GM18505 (cell line): ENCODE results near the gene CFAP52.
A peak's percentile ranks its signal among the peaks of the same experiment; 100 is the strongest.
"Not testable (repeated sequence)": the region's sequence is repeated elsewhere in the genome, so short reads cannot be mapped to it uniquely, and the experiment has no call there.

Experiments
- ATAC-seq: cut with Tn5 transposase; IDR thresholded peaks from one replicate; pipeline ENCODE4 v1.9.1; 2021; ENCODE audit not compliant: unreplicated experiment
- POLR2A ChIP-seq: IDR thresholded peaks from 4 replicates; pipeline ENCODE4 v1.6.1; 2011; ENCODE audit warnings: borderline replicate concordance; ENCODE audit not compliant: insufficient read depth, insufficient read length; ENCODE audit errors: extremely low read depth

The CFAP52 gene

DNA sequence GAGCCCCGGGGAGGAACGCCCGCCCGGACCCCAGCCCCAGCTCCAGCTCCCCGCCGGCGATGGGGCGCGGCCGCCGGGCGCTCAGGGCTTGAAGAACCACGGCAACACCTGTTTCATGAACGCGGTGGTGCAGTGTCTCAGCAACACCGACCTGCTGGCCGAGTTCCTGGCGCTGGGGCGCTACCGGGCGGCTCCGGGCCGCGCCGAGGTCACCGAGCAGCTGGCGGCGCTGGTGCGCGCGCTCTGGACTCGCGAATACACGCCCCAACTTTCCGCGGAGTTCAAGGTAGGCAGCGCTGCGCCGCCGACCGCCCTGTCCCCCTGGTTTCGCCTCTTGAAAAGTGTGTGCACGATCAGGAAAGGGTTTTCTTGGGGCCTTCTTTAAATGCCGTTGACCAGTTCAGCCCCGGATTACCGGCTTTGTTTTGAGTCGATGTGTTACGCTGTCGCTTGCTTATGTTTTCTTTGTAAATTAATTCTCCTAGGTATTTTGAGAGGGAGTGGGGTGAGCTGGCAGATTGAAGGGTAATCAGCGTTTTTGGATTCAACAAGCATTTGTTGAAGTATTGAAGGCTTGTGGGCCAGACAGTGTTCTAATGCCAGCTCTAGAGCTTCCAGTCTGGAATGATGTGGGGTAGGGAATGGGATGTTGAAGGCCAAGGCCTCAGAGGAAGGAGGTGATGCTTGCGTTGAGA, 69.6 kb downstream of the CFAP52 start:
- TF ChIP-seq POLR2A = no peak
- ATAC-seq = peak; percentile 46

DNA sequence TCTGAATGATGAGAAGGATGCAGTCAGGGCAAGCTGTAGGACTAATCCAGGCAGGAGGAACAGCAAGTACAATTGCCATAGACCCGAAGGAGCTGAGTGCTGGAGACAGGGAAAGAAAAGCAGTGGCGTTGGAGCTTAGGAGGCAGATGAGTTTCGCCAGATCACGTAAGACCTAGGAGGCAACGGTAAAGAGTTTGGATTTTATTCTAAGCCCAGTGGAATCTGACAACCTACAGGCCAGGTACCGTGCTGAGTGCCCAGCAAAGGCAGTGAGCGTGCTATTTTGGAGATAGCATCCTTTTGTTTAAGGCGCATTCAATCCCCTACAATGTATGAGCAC, 70.1 kb downstream of the CFAP52 start:
- TF ChIP-seq POLR2A = no peak
- no peak for ATAC-seq

DNA sequence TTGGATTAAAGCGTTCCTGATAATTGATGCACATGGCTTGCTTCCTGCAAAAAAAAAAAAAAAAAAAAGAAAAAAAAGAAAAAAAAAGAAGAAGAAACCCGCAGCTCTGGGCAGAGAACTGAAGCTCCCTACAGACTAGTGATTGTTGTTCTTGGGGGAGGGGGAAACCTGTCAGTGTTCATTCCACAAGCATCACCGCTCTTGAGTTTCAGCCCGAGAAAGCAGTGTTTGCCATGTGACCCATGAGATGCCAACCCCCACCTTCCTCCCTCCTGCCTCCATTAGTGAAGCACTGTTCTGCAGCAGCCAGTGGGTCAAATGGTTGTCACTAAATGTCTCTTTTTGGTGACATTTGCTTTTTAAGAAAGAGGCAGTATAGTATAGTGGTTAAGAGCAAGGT, 70.6 kb downstream of the CFAP52 start:
- ATAC-seq = no peak
- TF ChIP-seq POLR2A = no peak

DNA sequence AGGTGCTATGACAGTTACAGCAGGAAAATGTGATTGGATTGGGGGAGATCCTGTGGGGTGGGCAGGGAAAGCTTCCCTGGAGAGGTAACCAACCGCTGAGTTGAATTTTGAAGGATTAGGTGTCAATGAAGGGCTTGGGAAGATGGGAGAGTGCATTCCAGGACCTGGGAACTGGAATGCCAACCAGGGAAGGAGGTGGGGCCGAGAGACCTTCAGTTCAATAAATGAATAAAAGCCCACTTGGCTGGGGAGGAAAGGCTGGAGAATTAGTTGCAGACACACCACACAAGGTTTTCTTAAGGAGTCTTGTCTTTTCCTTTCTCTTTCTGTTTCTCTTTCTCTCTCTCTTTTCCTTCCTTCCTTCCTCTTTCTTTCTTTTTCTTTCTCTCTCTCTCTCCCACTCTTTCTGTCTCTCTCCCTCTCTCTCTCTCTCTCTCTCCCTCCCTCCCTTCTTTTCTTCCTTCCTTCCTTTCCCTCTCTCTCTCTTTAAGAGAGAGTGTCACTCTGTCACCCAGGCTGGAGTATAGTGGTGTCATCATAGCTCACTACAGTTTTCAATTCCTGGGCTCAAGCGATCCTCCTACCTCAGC, 72.2 kb downstream of the CFAP52 start:
- ATAC-seq = no peak
- no peak for TF ChIP-seq POLR2A

DNA sequence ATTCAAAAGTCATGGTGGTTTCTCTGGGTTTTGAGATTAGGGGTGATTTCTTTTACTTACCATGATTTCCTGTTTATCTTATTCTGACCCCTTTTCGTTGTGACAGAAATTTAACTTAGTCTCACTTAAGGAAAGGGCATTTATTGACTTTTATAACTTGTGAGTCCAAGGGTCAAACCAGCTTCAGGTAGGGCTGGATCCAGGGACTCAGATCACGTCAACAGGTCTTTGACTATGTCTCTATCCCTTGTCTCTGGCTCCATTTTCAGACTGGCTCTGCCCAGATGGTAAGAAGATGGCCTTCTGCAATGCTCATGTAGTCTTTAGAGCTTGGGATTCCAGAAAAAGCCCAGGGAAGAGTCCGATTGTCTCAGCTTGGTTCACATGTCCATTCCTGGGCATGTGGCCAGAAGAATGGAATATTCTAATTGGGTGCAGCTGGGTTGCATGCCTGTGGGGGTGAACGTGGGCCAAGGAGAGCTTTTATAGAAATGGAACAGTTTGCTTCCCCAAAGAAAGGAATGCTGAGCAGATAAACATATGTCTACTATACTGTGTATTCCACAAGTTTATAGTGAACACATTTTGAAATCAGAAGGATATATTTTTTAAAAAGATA, 82.3 kb downstream of the CFAP52 start:
- no peak for TF ChIP-seq POLR2A

DNA sequence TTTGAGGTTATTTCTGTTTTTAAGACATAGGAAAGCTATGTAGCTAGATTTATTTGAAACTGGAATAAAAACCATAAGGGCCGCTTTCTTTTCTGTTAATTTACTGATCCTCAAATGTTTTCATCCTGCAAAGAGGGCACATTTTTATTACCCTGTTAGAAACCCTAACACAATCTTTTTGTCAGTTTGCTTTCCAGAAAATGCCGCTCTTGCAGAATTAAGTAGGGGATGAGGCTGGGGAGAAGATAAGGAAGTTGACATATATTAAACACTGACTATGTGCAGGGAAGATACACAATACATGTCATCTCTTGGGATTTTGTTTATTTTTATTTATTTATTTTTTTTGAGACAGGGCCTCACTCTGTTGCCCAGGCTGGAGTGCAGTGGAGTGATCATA, 84.6 kb downstream of the CFAP52 start:
- ATAC-seq = no peak
- TF ChIP-seq POLR2A = no peak

More for the DNA sequence above, 82.3 kb downstream of the CFAP52 start:
- ATAC-seq = no peak

DNA sequence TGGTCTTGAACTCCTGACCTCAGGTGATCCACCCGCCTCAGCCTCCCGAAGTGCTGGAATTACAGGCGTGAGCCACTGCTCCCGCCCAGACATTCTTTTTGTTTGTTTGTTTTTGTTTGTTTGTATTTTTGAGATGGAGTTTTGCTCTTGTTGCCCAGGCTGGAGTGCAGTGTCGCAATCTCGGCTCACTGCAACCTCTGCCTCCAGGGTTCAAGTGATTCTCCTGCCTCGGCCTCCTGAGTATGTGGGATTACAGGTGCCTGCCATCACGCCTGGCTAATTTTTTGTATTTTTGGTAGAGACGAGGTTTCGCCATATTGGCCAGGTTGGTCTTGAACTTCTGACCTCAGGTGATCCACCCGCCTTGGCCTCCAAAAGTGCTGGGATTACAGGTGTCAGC, 87.1 kb downstream of the CFAP52 start:
- ATAC-seq = not testable (repeated sequence)

DNA sequence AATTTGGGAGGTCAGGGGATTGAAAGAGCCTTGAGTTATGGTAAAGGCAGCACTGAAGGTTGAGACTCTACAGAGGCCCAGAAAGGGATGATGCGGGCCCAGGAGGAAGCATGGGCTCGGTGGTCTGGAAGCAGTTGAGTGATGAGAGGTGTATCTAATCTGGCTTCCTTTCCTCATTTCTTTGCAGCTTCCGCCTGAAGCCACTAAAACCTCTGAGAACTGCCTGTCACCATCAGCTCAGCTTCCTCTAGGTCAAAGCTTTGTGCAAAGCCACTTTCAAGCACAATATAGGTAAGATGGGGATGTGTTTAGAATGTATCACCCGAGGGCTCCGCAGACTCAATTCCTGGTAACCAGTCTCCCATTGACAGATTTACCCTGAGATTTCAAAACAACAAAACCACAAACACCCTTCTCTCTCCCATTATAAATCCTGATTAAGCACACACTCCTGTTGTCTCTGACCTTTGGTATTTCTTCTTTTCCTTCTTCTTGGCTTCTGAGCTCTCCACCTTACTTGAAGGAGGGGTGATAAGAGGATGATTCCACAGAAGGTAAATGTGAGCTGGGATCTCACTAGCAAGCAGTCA, 90.1 kb downstream of the CFAP52 start:
- no peak for ATAC-seq
- TF ChIP-seq POLR2A = no peak

DNA sequence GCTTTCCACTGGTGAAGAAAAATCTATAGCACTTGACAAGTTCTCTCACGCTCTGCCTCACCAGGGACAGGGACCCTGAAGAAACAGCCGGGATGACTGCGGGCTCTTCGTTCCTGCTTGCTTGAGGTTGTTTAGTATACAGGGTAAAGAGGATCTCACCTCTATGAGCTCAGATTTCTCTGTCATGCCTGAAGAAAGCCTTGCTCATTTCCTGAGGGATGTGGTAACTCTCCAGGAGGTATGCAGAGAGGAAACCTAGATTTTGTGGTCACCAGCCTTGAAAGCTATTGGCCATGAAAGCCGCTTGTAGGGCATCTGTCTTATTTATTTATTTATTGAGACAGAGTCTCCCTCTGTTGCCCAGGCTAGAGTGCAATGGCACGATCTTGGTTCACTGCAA, 92.1 kb downstream of the CFAP52 start:
- no peak for ATAC-seq
- TF ChIP-seq POLR2A = no peak

DNA sequence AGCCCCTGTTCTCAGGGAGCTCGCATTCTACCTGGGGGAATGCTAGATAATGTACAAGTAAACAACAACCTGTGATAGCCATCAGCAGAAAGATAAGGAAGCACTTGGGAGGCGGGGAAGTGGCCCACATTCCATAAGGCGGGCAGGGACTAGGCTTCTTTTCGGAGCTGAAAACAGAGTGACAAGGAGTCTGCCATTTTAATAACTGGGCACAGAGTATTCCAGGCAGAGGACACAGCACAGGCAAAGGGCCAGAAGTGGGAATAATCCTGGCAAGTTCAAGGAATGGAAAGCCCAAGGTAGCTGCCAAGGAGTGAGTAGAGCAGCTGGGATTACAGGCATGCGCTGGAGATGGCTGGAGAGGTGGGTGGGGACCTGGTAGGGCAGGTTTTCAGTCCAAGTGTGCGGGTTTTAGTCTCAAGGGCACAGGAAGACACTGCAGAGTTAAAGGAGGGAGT, 93.1 kb downstream of the CFAP52 start:
- TF ChIP-seq POLR2A = no peak
- ATAC-seq = no peak

DNA sequence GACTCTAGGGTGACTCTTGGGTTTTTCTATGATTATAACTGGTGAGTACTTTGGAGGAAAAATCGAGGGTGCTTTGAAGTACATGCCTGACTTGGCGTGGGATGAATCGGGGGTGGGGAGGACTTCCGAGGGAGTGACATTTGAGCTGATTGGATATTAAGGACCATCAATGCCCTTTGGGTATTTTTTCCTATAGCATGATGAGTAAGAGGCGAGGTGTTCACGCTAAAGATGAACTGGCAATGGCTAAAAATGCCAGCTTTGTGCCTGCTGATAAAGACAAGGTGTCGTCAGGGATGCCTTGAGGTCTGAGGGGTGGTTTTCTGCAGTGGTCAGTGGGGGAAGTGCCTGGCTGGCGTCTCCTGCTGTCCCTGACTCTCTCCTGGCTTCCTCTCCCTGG, 94.2 kb downstream of the CFAP52 start:
- no peak for ATAC-seq
- no peak for TF ChIP-seq POLR2A

DNA sequence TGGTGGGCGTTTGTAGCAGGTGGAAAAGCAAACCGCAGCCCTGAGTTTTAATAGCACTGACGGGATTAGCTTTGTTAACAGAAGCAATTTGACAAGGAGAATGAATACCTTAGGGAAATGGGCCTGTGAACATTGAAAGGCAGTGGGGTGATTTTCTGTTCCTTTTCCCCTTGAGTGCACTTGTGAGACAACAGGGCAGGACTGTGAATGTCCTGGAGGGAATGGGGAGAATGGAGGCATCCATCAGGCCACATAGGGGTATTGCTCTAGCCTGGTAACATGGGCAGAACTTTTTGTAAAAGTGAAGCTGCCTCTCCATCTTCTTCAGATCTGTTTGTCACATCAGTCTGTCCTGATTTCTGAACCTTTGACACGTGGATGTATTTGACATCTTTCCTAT, 95.1 kb downstream of the CFAP52 start:
- no peak for TF ChIP-seq POLR2A
- no peak for ATAC-seq

DNA sequence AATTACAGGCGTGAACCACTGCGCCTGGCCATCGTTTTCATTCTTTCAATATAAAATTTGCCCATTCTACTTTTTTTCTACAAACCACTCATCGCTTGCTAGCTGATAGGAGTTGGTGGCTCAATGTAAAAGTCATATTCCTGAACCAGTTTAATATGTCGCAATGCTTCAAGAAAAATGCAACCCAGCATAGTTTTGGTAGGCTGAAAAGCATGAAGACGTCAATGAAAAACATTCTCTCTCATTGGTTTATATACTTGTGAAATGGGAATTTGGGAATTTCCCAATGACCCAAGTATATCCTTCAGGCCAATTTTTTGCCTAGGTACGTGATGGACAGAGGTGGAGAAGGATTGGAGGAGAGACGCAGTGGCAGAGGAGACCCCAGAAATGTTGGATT, 95.8 kb downstream of the CFAP52 start:
- ATAC-seq = no peak
- TF ChIP-seq POLR2A = no peak

DNA sequence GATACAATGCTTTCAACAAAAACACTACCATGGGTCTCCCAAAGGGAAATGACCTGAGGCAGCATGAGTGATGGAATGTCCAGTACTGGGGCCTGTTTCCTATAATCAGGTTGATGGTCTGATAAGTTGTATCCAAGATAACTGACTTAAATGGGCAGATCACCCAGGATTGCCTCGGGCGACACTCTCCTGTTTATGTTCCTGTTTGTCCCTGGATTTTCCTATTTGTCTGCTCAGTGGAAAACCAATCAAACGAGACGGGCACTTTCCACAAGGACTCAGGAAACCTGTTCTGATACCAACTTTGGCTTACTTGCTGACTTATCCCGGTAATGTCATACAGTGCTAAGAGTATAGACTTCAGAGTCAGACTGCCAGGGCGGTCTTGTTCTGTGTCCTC, 96.2 kb downstream of the CFAP52 start:
- TF ChIP-seq POLR2A = no peak

More for the DNA sequence above, 96.2 kb downstream of the CFAP52 start:
- ATAC-seq = no peak
